ENCODE measurements around the gene LRCH4. TPM values are rescaled to one million over a fixed set of nuclear protein-coding genes. Genes with fewer than 3 reads are reported as not detected.
A peak's percentile ranks its signal among the peaks of the same experiment; 100 is the strongest.

Gene LRCH4
- total and polyA plus RNA-seq, 2 of the 8 experiments (the other 6 are each of a cell fraction or from before 2014, with no cell fraction given) = 15.5 to 36.6 TPM

DNA sequence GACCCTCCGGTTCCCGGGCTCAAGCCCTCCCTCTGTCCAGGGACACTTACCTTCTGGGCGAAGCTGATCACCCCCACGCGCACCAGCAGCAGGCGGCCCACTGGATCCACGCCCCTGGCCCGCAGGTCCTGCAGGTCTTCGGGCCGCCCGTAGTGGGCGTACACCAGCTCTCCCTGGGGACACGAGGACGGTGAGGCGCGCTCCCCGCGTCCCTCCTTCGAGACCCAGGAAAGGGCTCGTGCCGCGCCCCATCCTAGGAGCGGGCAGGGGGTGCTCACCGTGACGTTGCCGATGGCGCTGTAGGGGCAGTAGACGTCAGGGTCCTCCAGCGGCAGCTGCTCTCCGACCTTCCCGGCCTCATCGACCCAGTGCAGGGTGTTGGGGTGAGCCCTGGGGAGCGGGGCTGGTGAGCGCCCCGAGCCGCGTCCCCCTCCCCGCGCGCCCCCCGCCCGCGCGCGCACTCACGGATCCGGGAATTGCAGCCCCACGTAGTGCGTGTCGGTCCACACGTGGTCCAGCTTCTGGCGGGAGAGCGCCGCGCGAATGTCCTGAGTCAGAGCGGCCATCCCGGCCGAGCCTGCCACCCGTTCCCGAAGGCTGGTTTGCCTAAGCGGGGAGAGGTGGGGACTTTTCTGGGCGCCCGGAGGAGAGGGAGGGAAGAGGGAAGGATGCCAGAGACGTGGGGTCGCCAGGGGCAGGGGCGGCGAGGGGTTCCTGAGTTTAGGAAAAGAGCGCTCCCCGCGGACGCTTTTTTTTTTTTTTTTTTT is 47.2 kb upstream of the LRCH4 start:
- Histone ChIP-seq H3K4me3 (ENCODE audit: extremely low read depth in 1 of 4, insufficient read depth in 2 of 4, low read depth in 3 of 4, low read length in 4 of 4) (peak overlapping the region; percentile 60 to 89 (median 61)), H3K79me2 (ENCODE audit: control insufficient read depth in 1 of 2, insufficient read depth in 2 of 2, low read length in 2 of 2) (no peaks in the 10 kb centered on the region), H4K91ac (replicated peaks; ENCODE audit: insufficient read length, low read length) (peak overlapping the region; percentile 89), H3K23me2 (ENCODE audit: low read depth, low read length) (peaks cover 6% of the 10 kb centered on the region; the same call in 1 of the 2 replicates), H2BK20ac (ENCODE audit: low read length) (no peak overlapping the region), H3K18ac (ENCODE audit: extremely low read depth, low read length) (peak overlapping the region; percentile 93), H3K23ac (ENCODE audit: insufficient read length) (no peak overlapping the region), H2BK15ac (ENCODE audit: low read length) (peak overlapping the region; percentile 98; the same call in 1 of the 2 replicates), H3K4me1 (replicated peaks in 1 of 4; ENCODE audit: control insufficient read depth in 3 of 4, insufficient read depth in 4 of 4, low read length in 3 of 4) (peaks cover 0 to 3% (median 3%) of the 10 kb centered on the region in 4 experiments; a peak in 5 of 7 replicates), H3K27me3 (replicated peaks in 1 of 4; ENCODE audit: control insufficient read depth in 3 of 4, extremely low read depth in 1 of 4, insufficient read depth in 3 of 4, low read length in 3 of 4) (peaks cover 0 to 16% (median 9%) of the 10 kb centered on the region in 4 experiments; a peak in 5 of 7 replicates), H2BK120ac (replicated peaks; ENCODE audit: low read depth, low read length) (no peak overlapping the region), H2AK5ac (ENCODE audit: low read depth, low read length) (no peak overlapping the region), H3K56ac (replicated peaks; ENCODE audit: insufficient read length, low read depth, low read length) (peak overlapping the region; percentile 69), H3K9ac (replicated peaks in 1 of 4; ENCODE audit: extremely low read depth in 1 of 4, low read depth in 3 of 4, low read length in 3 of 4) (peak overlapping the region in 3 of 4 experiments; percentile 8 to 69 (median 13); a peak in 3 of 7 replicates), H3K14ac (ENCODE audit: insufficient read length) (no peak overlapping the region), H4K5ac (ENCODE audit: insufficient read length, low read depth, low read length) (no peak overlapping the region), H3K4ac (replicated peaks; ENCODE audit: insufficient read length, low read depth, low read length) (no peak overlapping the region), H3K36me3 (ENCODE audit: control insufficient read depth in 2 of 4, insufficient read depth in 4 of 4, low read length in 3 of 4) (no peaks in the 10 kb centered on the region), H4K20me1 (replicated peaks in 1 of 2; ENCODE audit: control insufficient read depth in 1 of 2, insufficient read depth in 2 of 2, low read length in 2 of 2) (peaks cover 0 to 1% of the 10 kb centered on the region in 2 experiments), H2BK12ac (ENCODE audit: low read depth, low read length) (peak overlapping the region; percentile 53; the same call in 1 of the 2 replicates), H4K8ac (ENCODE audit: extremely low read depth, insufficient read depth, low read length) (peak overlapping the region; percentile 97), H3K9me3 (ENCODE audit: insufficient read depth in 2 of 2, low read depth in 1 of 2, low read length in 1 of 2) (no peaks in the 10 kb centered on the region), H2AFZ (ENCODE audit: low read length) (peak overlapping the region; percentile 31; the same call in 1 of the 2 replicates), H3K79me1 (ENCODE audit: low read depth, low read length) (no peaks in the 10 kb centered on the region; the same call in 1 of the 2 replicates), H2BK5ac (ENCODE audit: low read depth, low read length) (0 out of 2 replicates have a peak overlapping the region, but pooled peaks have one; percentile 12), H3K27ac (ENCODE audit: low read depth, low read length) (no peak overlapping the region), H3K4me2 (ENCODE audit: insufficient read depth in 1 of 2, low read depth in 2 of 2, low read length in 2 of 2) (peak overlapping the region; percentile 61 to 92)
- POLR2A ChIA-PET (ENCODE audit: partially characterized antibody) = interaction anchor here (0.6 to 3.4 kb wide), 16 partner anchors 9 to 346 kb away, joined by 3 to 20 read pairs (median 4); partner anchors contain the start of genes EPHB4, FBXO24, LRCH4 and MEPCE
- CTCF ChIA-PET (ENCODE audit: partially characterized antibody) = interaction anchor here (0.7 to 5.1 kb wide), 33 partner anchors 9 to 219 kb away, joined by 3 to 46 read pairs (median 5); partner anchors contain the start of genes ACTL6B, FBXO24, LRCH4 and MOSPD3
- 4% methylated on average over 37 of the region's 72 CpGs; no CpG with 5 or more reads in 1 of the 2 experiments for WGBS, 2 experiments (ENCODE audit: extremely low coverage in 1 of 2, insufficient coverage in 1 of 2, insufficient read length in 1 of 2, insufficient replicate concordance in 2 of 2, low coverage in 1 of 2, low lambda C conversion rate in 2 of 2, missing lambda C conversion rate in 1 of 2)
- DNase-seq (ENCODE audit: low read depth in 1 of 2, low spot score in 2 of 2) (peak in 1 of 2 experiments; percentile 84), FAIRE-seq (no peak)
- TF ChIP-seq SP4 (IDR thresholded peaks at IDR 0.05; ENCODE audit: low read length) = no peak
- TF ChIP-seq, protein P1, sequence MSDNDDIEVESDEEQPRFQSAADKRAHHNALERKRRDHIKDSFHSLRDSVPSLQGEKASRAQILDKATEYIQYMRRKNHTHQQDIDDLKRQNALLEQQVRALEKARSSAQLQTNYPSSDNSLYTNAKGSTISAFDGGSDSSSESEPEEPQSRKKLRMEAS (IDR thresholded peaks at IDR 0.05) = peak; percentile 92
- TF ChIP-seq BACH1 (IDR thresholded peaks at IDR 0.05; ENCODE audit: low read length) = 0 out of 2 replicates have a peak, but pooled peaks have one; percentile 37
- TF ChIP-seq RBBP5 (IDR thresholded peaks at IDR 0.05; ENCODE audit: borderline replicate concordance, low read depth, low read length) = no peak; the same call in 1 of the 2 replicates
- peak; percentile 90 for TF ChIP-seq CREB1 (IDR thresholded peaks at IDR 0.05)
- peak; percentile 74 to 77; a peak in 2 of 4 replicates for TF ChIP-seq HDAC2 (IDR thresholded peaks at IDR 0.05; ENCODE audit: borderline replicate concordance in 1 of 2, low read depth in 2 of 2, low read length in 2 of 2)
- no peak for TF ChIP-seq EZH2 (IDR thresholded peaks at IDR 0.05; ENCODE audit: low read depth, low read length, severe bottlenecking)
- 0 out of 2 replicates have a peak, but pooled peaks have one; percentile 37 for TF ChIP-seq PHF8 (conservative IDR thresholded peaks at IDR 0.05; ENCODE audit: low read depth, low read length)
- TF ChIP-seq E2F6 (IDR thresholded peaks at IDR 0.05) = peak; percentile 87

Measured in H1 (cell line).